GM19468 (cell line): ENCODE results near the gene PSMA7.

Experiments
- ATAC-seq: cut with Tn5 transposase; IDR thresholded peaks from one replicate; pipeline ENCODE4 v1.9.1; 2021; ENCODE audit warnings: mild to moderate bottlenecking, moderate library complexity, moderate number of reproducible peaks; ENCODE audit not compliant: unreplicated experiment; ENCODE audit errors: extremely low read depth

The PSMA7 gene

GRCh38 chr20:62141043-62141396 is 2.2 kb downstream of the PSMA7 start:
- ATAC-seq = no peak

GRCh38 chr20:62139636-62140035 is 3.6 kb downstream of the PSMA7 start:
- no peak for ATAC-seq

GRCh38 chr20:62138912-62139311 is 4.3 kb downstream of the PSMA7 start:
- no peak for ATAC-seq

DNA sequence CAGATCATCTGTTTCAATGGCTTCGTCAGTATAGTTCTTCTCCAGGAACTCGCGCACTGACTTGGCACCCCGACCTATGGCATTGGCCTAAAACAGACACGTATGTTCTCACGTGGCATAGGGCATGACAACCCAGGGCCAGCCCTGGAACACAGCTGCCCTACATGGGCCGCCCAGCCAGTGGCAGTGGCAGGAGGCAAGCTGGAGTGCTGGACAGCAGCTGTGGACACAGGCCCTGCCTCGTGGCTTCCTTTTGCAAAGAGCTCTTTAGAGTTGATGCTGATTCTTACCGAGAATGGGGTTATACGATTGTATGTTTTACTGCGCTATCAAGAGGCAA is 5.0 kb downstream of the PSMA7 start:
- ATAC-seq = no peak

DNA sequence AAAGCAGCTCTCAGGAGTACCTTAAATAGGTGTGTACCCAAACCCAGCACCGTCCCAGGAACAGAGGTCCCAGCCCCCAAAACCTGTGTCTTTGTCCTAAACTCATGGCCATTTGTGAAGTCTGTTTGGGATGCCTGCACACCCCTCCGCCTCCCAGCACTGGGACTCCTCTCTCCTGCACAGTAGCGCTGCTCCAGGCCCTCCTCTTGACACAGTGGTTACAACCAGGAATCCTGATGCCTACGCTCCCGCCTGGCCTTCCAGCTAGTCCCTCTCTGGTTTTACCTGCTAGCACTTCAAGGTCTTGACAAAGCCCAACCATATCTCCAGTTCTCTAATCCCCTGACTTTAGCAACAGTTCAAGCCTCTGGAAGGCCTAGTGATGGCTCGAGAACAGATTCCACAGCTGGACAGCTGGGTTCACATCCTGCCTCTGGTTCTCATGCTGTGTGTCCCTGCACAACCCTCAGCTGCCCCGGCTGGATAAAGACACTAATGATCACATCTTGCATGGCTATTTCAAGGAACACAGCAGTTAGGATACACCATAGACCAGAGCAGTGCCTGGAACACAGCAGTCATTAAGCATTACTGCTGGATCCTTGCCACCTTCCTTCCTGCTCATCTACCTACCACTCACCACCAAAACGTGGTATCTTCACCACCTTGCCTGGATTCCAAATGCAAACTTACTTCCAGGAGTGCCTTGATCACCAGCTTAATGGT is 5.6 kb downstream of the PSMA7 start:
- ATAC-seq = no peak

DNA sequence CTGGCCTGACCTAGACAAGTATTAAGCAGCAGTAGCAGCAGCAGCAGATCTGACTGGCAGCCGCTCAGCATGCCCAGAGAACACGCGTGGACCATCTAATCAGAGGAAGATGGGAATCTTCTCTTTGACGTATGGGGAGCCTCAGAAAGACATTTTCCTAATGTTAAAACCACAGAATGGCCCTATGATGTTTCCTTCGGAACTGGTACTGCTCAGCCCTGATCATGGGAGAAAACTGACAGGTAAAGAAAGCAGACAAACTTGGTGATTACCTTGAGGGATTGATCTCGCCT is 6.2 kb downstream of the PSMA7 start:
- ATAC-seq = no peak

DNA sequence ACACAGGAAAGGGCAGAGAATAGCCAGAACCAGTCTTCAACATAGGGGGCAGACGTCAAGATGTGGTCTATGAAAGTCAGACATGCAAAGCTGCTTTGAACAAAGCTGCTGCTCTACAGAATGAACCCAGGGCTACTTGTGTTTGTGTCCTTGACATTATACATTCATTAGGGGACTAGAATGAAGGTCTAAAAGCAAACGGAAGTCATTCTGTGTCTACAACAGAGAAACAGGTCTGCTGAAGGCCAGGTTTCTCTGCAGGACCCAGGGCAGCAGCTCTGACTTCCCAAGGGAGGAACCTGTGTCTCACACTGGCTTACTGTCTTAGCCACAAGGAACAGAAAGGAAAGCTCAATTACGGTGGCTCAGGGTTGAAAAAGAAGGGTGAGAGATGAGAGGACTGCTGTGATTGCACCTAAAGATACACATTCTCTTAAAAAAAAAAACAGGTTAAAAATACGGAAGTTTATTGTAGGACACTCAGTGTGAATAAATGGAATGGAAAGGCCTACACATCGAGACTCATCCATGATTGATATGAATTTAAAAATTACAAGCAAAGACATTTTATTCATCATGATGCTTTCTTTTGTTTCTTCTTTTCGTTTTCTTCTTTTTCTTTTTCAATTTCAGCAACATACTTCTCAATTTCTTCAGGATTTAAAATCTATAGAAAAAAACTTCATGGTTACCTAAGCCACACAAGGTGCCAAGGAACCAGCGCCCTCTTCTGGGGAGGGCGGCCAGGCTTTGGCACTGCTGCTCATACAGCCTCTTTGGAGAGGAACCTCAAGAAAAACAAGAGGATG is 6.7 kb downstream of the PSMA7 start:
- ATAC-seq = no peak

DNA sequence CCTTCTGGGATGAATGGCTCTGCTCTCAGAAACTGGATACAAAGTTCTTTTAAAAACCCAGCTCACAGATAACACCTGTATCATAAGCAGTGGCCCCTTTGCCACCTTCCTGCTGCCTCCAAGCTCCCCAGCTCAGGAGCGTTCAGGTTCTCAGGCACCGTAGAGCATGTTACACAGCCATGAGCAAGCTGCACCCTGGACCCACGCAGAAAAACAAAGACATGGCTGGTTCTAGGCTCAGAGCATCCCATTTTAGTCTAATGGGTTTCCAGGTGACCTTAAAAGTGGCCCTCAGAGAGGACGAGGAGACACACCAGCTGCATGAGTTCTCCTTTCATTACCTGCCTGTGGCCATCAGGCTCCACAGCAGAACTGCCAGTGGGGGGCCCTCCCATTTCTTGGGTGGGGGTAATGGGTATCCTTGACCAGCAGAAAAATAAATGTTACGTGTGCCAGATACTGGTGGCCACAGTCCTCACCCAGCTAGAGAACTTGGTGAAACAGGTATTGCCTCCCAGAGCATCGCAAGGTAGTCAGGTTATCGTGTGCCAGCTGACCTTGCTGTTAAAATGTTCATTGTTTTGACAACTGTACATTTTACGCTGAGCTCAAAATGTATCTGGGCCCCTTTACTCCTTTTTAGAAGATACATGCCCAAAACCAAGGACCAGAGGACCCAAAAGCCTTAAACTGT is 7.5 kb downstream of the PSMA7 start:
- no peak for ATAC-seq

- no peak for ATAC-seq
These were observed 8.4 kb downstream of the PSMA7 start for GRCh38 chr20:62134735-62135231.

DNA sequence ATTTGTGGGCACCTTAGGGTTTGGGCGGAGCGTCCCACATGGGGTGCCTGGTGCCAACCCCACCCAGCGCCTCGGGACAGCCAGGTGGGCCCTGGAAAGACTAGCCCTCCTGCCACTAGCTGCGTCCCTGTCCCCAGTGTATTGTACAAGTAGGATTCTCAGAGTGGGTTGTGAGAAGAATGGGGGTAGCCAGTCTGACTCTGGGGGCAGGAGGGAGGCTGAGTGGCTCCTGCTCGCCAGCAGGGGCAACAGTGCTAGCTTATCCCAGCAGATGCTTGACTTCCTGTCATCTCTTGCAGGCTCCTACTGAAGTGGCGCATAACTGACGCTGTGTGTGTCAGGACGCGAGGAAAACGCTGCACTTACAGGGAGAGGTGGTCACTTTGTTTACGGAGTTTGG is 9.3 kb downstream of the PSMA7 start:
- no peak for ATAC-seq

GRCh38 chr20:62133051-62133845 is 9.9 kb downstream of the PSMA7 start:
- no peak for ATAC-seq

- ATAC-seq = no peak
These were observed 10.8 kb downstream of the PSMA7 start for GRCh38 chr20:62132421-62132820.

- ATAC-seq = no peak
These were observed 11.5 kb downstream of the PSMA7 start for GRCh38 chr20:62131560-62132320.

DNA sequence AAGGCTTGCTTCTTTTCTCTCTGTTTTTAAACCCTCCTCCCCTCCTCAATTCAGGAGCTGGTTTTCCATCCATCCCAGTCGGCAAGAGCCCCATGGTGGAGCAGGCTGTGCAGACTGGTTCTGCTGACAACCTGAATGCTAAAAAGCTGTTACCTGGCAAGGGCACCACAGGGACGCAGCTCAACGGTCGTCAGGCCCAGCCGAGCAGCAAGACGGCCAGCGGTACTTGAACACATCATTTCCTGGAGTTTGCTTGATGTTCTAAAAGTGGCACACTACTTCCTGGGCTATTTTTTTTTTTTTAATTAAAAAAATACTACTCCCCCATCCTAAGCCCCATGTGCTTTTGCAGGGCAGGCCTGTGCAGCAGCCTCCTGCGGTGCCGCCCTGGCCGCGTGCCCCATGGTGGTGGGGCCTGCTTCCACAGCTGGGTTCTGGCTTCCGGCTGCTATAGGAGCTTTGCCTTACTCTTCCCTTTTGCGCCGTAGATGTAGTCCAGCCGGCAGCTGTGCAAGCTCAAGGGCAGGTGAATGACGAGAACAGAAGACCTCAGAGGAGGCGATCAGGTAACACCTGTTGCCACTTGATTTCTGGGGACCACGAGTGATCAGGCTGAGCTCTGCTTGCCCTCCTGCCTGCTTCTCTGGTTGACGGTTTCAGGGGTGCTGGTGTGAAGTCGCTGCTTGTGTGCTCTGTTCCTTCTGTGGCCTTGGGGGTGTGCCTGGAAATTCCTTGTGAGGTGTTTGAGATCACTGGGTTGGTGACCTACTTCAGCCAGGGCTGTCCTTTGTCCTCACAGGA is 13.3 kb downstream of the PSMA7 start:
- ATAC-seq = no peak

GRCh38 chr20:62128502-62128901 is 14.7 kb downstream of the PSMA7 start:
- no peak for ATAC-seq

DNA sequence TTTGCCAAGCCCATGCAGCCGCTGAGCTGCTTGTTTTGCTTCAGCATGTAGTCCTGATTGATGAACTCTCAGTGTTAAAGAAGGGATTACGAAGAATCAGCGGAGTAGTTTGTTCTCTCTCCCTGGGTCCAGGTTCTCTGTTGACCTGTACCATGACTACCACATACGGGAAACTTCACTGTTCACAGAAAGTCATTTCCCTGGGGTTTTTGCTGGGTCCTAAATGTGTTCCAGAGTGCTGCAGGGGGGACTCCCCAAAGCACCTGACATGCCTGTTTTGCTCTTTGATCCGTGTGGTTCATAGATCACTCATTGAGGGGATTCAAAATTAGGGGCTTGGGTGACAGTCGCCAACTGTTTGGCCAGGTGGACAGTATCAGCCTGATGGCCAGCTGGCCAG is 15.4 kb downstream of the PSMA7 start:
- ATAC-seq = no peak

GRCh38 chr20:62126141-62126540 is 17.1 kb downstream of the PSMA7 start:
- no peak for ATAC-seq

DNA sequence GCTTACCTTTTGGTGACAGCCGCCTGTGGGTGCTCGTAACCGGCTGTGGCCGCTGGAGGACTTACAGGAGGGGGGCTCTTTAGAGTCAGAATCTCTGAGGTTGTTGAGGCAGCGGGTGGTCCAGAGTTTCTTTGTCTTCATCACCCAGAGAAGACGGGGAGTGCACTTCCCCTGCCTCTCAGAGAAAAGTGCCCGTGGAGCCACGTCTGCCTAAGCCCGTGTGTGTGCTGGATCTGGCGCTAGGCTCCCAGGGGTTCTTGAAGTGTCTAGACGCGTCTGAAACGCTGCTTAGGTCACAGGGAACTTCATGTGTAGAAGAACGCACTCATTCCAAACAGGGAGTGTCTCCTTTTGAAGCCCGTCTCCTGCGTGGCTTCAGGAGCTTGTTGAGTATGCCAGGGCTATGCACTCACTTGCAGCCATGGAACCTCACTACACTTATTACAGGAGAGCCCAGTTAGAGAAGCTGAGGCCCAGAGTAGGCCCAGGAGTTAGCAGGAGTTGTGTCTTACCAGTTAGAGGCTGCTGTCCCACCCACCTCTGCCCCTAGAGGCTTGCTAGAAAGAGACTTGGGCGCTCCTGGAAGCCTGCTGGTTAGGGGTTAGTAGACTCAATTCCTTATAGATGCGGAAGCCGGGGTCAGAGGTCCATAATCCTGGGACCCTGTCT is 19.6 kb downstream of the PSMA7 start:
- ATAC-seq = no peak
